Spleen (tissue), 7 donors: ENCODE measurements around the gene SGIP1.

ENCODE experiments used
- CTCF ChIP-seq, 11 experiments: fragments of 200-600 bp in 7 of 11; fragments of 450-650 bp in 4 of 11; sonication (generic) in 4 of 11; IDR thresholded peaks in 8 of 11; conservative IDR thresholded peaks in 3 of 11; 1 replicate in 7 of 11; 2 replicates in 4 of 11; pipeline versions ENCODE4 v1.4.0 to v1.8.0; 2016 to 2021; ENCODE audit warnings: antibody characterized with exemption in 11 of 11, inconsistent platforms in 4 of 11, mild to moderate bottlenecking in 1 of 11
- POLR2A ChIP-seq, 3 donors: fragments of 450-650 bp; IDR thresholded peaks; one replicate each; pipeline ENCODE4 v1.5.1; 2017; ENCODE audit warnings: antibody characterized with exemption in 3 of 3, mild to moderate bottlenecking in 1 of 3
- POLR2AphosphoS5 ChIP-seq, 3 donors: sonication (generic); formaldehyde crosslinking; IDR thresholded peaks; one replicate each; pipeline ENCODE4 v1.5.1; 2017; ENCODE audit warnings: antibody characterized with exemption in 3 of 3
- donor health status: DM: no; HTN: no; CAD: no; lungs with moderate emphysema.
- donor health status: DM: no; HTN: no; CAD: no.
- donor health status: DM: no; HTN: no; CAD: no.

- TF ChIP-seq CTCF (IDR thresholded peaks at IDR 0.05 in 8 of 11, conservative IDR thresholded peaks at IDR 0.05 in 3 of 11) (no peak), POLR2A (IDR thresholded peaks at IDR 0.05) (no peak), POLR2AphosphoS5 (IDR thresholded peaks at IDR 0.05) (no peak)
Observed at GRCh38 chr1:66589326-66589725, 55.4 kb downstream of the SGIP1 start.
